ENCODE measurements around the gene CREBZF.
"Not testable (repeated sequence)": the region's sequence is repeated elsewhere in the genome, so short reads cannot be mapped to it uniquely, and the experiment has no call there.

CREBZF gene

DNA sequence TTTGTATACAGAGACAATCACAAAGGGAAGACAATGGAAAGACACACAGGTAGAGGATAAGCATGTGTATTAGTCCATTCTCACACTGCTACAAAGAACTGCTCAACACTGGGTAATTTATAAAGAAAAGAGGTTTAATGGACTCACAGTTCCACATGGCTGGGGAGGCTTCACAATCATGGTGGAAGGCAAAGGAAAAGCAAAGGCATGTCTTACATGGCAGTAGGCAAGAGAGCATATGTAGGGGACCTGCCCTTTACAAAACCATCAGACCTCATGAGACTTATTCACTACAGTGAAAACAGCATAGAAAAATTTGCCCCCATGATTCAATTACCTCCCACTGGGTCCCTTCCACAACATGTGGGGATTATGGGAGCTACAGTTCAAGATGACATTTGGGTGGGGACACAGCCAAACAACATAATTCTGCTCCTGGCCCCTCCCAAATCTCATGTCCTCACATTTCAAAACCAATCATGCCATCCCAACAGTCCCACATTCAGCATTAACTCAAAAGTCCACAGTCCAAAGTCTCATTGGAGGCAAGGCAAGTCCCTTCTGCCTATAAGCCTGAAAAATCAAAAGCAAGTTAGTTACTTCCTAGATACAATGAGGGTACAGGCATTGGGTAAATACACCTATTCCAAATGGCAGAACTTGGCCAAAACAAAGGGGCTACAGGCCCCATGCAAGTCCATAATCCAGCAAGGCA, 6.2 kb upstream of the CREBZF start:
- DNase-seq (ENCODE audit: low read depth in 2 of 2), result not testable (repeated sequence)

DNA sequence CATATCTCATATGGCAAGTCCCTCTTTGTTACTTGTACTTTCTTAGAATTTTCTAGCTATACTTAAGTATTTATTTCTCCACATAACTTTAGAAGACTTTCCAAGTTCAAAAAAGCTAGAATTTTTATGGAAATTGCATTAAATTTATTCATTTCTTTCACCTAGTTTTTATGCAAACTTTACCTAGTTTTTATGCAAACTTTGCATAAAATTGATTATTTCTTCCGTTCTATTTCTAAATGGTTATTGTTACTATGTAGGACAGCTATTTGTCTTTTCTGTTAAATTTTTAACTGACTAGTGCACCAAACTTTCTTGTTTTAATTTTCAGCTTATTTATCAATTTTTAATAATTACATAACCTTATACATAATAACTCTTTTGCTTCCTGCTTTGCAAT, 3.2 kb upstream of the CREBZF start:
- no peak for DNase-seq (ENCODE audit: low read depth in 2 of 2)

DNA sequence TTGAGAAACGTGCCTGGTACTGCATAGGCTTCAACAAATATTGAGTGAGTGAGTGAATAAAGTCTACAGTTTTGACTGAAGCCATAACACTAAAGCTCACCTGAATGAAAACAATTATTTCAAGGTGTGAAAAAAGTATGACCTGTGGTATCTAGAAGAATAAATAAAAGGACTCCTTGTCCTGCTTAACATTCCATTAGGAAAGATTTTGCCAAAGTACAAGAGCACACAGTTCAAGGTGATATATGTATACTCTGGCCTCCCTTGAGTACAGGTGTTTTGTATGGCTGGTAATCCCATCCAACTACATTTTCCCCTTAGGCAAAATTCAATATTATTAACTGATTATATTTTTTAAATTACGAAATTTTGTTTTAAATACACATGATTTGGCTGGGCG, 1.8 kb upstream of the CREBZF start:
- DNase-seq (ENCODE audit: low read depth in 2 of 2), result no peak

DNA sequence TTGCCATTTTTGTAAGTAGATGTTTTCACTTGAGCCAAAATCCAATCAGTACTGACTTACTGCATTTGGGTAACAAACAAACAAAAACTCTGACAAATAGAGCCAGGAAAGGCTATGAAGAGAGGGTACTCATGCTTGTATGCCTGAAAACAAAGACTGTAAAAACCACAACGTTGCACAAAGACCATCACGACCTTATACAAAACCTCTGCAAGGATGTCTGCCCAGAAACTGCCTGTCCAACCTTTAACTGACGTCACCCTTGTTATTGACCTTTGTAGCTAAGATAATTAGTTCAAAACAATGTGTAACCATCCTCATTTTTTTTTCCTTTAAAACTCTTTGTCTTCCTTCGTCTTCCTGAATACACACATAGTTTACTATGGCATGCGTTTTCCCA, 804 bp upstream of the CREBZF start:
- no peak for DNase-seq (ENCODE audit: low read depth in 2 of 2)

DNA sequence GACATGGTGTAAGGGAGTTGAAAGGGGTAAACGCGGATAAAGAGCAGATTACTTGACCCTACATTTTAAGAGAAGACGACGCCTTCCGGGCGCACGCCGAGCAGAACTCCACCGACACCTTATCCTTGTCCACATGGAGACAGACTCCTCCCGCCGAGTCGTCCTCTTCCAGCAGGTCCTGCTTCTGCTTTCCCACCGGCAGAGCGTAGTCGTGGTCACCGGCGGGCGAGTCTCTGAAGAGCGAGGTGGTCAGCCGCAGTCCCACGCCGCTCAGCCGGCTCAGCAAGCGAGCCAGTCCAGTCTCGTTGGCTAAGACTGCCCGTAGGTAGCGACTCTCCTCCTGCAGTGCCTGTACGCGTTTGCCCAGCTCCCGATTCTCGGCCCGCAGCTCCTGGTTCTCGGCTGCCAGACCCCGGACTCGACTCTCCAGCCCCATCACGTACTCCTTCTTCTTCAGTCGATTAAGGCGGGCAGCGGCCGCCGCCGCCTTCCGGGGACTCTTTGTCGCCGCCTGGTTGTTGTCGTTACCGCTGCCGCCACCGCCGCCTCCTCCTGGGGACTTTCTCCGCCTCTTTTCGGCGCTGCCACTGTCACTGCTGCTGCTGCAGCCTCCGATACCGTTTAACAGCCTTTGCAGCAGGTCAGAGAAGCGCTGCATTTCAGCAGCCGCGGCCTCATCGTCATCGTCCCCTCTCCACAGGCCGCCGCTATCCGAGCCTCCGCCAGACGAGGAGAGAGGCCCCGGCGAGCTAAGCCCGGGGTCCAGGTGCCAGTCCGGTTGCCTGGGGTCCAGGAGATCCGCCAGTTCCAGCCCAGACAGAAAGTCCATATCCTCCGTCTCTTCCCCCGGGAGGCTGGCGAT, 945 bp downstream of the CREBZF start:
- DNase-seq (ENCODE audit: low read depth in 2 of 2), result peak; percentile 71 to 77

DNA sequence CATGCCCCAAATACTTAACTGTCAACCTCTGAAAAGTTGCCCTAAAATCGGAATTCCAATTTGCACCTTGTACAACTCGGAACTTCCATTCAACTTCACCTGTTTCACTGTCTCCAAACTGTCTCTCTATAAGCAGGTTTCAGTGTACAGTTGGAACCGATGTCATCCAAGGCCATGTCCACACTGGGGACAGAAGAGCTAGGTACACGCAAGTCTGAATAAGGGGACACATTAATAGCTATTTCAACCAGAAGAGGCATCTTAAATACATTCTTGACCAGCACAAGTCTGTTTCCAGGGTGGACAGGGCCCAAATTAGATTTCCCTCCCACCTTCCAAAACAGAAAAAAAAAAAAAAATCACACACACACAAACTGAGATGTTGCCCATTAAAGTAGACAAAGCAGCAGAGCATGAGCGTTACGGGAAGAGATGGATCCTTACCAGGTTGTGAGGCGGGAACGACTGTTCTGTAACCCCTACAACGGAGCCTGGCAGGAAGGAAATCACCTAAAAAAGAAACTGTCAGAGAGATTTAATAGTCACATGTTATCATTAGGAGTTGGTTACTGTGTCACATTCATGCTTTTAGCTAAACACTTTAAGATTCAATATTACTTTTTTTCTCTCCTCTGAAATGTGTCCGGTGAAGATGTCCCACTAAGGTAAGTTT, 1.7 kb downstream of the CREBZF start:
- no peak for DNase-seq (ENCODE audit: low read depth in 2 of 2)

DNA sequence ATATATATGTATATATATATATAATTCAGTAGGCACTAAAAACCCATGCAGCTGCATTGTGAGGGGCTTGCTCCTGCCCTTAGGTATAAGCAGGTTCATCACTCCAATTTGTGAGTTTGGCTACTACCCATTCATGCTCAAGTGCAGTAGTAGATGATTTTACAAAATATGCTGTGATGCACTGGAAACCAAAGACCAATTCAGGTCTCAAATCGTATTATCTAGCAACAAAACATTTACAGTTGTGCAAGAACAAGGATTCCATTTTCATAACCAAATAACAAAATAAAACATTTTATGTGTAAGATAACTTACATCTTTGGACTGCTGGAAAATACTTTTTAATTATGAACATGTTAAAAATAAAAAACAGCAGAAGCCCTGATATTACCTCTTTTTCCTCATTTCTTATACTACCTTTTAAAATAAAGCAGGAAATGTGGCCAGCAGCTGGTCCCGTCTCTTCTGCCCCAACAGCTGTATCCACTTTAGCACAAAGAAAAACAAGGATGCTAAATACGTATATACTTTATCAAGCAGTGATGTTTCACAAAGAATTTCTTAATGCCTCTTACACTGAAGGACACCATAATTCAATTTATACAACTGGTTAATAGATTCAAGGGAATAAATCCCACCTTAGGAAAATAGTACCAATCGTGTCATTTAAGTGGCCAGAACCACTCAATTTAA, 2.8 kb downstream of the CREBZF start:
- DNase-seq (ENCODE audit: low read depth in 2 of 2), result no peak

DNA sequence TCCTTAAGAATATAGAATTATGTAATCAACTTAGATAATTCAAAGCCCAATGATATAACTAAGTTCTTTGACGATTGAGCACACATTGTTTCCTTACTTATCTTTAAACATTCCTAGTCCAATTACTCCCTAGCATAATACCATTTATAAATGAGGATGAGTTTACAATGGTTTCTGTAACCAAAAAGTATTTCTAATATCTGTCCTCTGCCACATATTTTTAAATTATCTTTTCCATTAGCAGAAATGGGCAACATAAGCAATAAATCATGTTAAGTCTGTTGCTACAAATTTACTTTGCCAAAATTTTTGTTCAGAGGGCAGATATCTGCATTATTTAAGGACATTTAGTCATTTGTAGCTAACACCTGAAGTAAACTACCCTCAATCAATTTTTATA, 6.7 kb downstream of the CREBZF start:
- DNase-seq (ENCODE audit: low read depth in 2 of 2), result no peak

DNA sequence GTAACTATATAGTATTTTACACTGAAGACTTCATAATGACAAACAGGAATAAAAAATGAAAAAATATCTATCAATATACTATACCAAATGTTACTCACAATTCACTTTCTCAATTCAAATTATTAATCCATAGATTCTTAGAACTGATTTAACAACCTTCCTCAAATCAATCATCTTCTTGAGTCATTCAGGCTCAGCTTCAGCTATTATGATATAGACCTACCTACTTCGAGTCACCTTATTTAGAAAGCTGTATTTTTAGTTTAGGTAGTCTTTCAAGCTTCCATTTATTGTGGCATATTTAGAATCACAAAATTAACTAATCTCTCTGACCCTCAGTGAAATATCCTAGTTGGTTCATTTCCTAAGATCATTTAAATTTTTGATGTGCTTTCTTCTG, 8.2 kb downstream of the CREBZF start:
- DNase-seq (ENCODE audit: low read depth in 2 of 2), result no peak

DNA sequence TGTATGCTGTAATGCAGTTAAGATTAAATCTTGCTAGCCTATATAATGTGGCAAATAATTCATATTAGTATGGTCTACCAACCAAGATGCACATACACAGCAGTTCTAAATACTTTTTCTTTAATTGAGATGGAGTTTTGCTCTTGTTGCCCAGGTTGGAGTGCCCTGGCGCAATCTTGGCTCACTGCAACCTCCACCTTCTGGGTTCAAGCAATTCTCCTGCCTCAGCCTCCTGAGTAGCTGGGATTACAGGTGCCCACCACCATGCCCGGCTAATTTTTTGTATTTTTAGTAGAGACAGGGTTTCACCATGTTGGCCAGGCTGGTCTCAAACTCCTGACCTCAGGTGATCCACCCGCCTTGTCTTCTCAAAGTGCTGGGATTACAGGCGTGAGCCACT, 10.6 kb downstream of the CREBZF start:
- not testable (repeated sequence) for DNase-seq (ENCODE audit: low read depth in 2 of 2)

DNA sequence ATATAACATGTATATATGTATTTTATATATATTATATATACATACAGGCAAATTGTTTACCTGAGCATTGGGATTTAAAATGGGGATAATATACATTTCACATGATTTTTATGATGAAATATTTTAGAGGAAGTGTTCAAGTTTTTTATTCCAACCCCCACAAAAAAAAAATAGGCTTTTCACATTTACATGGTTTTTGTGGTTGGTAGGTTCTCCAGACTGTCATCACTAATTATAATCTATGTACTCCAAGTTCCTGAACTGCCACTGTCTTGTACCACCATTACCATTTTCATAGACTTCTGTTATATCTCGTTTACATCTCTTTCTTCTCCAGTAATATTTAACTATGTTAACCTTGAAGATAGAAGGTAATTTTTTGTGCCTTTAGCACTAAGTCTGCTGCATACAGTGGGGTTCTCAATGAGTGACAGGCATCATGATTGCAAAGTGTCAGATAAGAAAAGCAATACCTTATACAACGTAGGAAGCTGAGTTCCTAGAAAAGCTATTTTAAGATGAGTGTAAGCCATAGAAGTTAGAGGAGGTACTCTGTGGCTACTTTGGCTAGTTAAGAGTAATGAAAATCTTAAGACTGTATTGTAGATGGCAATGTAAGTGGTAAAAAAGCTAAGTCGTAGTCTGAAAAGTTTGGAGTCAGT, 12.0 kb downstream of the CREBZF start:
- no peak for DNase-seq (ENCODE audit: low read depth in 2 of 2)

DNA sequence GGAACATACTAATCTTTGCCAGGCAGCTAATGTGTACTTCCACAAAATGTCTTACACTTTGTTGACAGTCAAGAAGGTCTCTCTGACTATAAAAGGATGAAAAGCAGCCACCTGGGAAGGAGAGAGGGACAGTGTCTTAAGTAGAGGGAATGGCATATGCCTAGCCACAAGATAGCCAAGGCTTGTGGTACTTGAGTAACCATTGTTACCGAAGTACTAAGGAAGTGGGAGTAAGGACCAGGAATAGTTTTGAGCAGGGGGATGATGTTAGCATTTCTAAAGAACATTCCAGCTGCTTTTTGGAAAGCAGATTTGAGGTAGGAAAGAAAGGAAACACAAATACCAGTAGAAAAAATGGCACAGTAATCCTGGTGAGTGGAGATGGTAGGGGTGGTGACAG, 13.8 kb downstream of the CREBZF start:
- no peak for DNase-seq (ENCODE audit: low read depth in 2 of 2)

DNA sequence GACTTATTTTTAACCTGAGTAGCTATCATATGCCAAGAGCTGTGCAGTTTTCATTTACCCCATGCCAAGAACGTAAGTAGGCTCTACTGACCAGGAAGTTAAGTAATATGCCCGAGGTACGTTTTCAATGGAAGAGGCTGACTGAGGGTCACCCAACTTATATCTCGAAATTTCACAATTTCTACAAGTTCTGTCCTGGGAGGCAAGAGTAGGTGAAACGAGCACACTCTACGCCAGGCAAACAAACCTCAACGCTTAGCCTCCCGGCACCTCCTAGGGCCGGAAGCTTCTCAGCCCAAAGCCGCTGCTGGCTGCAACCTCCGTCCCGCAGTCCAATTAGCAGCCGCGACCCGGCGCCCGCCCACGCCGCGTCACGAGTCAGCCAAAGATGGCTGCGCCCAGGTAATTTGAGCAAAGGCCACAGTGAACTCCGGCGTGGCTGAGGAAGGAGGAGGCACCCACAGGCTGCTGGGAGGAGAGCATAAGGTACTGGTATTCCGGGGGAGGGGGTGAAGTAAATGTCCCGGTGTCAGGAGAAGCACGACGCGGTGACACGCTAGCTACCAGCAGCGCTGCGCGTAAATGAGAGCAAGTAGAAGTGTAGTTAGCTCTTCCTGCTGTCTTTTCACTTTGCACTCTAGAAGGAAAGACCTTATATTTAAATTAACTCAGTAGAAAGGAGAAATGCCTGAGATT, 17.2 kb downstream of the CREBZF start, which contains the start of gene TMEM126A:
TSS of gene TMEM126A (plus strand) at position 364 of the 696 bp plus-strand sequence. CDS start 2,289 bp downstream, outside the sequence.
- DNase-seq (ENCODE audit: low read depth in 2 of 2), result peak; percentile 89

DNA sequence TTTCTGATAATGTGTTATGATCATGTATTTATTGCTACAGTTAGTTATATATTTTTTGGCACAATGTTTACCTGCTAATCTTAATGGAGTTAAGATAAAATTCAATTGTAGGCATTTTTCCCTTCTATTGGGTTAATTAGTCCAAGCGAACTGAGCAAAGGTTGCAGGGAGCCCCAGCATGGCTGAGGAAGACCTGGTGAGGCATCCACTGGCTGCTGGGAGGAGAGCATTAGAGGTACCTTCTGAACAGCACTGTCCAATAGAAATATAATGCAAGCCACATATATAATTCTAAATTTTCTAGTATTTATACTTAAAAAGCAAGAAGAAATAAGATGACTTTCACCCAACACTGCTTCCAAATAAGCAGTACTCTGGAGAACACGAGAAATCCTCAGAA, 17.9 kb downstream of the CREBZF start:
- DNase-seq (ENCODE audit: low read depth in 2 of 2), result no peak

DNA sequence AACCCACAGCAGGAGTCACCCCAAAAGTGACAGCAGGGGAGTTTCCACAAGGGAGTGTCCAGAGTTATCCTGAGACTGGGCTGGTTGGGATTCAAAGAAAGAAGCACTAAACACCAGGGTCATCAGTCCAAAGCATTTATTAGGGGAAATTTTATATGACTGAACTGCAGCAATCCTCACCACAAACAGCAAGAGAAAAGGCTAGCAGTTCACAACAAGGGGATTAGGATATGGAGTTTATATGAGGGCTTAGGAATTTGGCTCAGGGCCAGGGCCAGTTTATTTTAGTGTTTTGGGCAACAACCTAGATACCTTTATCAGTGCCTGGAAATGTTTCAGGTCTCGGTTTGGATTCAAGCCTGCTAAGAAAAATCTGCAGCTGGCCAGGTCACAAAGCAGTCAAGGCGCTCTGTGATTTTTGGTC, 21.7 kb downstream of the CREBZF start:
- no peak for DNase-seq (ENCODE audit: low read depth in 2 of 2)

DNA sequence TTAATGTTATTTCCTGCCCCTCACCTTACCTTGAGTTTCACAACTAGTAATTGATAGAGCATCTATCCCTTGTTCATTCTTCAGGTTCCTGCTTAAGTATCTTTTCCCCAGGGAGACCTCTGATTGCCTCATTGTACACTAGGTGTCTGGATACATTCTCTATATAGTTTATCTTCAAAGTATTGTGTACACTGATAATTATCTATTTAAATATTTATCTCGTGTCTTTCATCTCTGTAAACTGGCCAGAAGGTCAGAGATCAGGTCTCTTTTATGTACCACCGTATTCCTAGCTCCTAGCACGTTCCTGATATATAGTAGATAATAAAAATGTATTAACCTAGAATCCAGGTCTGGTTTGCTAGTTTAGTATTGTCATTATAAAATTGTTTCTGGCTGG, 30.2 kb downstream of the CREBZF start:
- no peak for DNase-seq (ENCODE audit: low read depth in 2 of 2)

DNA sequence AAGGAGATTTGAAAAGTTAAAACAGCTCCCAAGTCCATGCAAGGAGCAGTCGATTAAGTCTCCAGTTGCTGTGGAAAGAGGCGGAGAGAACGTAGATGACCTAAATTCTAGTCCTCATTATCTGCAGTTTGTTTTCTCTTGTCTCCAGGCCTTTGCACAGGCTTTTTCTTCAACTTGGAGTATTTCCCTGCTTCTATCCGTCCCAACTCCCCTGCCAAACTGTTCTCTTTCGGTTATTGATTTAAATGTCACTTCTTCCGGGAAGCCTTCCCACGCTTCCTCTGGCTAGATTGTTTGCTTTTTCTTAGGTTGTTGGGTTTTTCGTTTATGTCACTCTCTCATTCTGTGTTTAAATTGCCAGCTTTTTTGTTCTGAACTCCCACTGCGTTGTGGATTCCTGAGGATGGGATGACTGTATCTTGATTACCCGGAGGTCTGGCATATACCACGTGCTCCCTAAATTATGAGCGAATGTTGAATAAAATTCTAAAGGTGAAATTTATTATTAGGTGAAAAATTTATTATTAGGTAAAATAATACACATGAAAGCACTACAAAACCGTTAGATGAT, 36.1 kb downstream of the CREBZF start:
- no peak for DNase-seq (ENCODE audit: low read depth in 2 of 2)

DNA sequence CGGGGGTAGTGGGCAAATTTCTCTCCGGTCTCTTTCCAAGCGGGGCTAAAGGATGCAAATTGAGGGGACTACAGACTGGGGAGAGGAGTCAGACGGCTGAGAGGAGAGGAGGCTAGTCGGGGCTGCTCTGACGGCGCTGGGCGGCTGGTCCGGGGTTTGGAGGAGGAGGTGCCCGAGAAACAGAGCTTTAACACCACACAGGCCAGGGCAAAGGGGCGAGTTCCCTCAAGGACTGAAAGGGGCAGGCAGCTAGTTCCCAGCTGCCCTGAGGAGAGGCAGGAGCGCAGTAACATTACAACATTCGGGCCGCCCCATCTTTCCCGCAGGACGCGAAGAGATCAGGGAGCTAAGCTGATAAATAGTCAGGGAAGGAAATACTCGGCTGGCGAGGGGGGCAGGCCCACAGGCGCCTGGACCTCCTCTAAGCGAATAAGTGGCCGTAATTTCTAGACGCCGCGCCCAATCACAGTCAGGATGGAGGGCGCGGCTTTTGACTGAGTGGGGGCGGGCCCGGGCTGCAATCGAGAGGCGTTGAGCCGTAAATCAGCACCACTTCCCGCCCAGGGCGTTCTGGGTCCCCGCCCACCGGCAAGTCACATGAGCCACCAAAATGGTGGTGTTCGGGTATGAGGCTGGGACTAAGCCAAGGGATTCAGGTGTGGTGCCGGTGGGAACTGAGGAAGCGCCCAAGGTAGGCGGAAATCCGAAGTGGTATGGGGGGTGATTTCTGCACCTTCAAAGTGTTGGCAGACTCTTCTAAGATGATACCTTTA, 36.7 kb downstream of the CREBZF start, which contains the start of gene TMEM126B:
TSS of gene TMEM126B (plus strand) at position 596 of the 773 bp plus-strand sequence. CDS start at position 611, 15 bp downstream.
- peak; percentile 95 for DNase-seq (ENCODE audit: low read depth in 2 of 2)

DNA sequence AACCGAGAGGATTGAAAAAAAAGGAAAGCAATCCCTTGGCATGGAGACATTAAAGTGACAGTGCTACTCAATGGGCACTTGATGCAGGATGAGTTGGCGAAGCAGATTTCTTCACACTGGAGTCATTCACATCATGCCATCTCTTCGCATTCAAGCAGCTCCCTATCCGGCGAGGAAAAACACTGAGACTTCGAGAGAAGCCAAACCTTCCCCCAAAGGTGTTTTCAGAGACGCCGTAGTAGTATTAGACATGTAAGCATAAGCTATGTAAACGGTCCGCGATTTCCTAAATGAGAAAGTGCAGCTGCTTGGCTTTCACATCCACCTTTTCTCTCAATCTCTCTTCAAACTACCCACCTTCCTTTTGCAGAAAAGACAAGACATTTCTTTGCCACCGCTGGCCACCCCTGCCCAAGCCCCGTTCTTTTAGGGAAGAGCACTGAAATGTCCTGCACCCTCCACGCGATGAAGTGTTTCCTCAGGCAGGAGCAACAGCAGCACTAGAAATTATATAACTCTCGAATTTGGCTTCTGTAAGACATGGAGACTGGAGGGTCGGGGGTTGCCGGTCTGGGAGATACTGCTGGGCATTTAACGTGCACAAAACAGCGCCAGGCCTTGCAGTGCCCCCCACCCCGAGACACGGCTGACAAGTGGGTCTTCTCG, 37.5 kb downstream of the CREBZF start, which contains the start of gene DLG2:
TSS of gene DLG2 (minus strand) at position 13 of the 666 bp plus-strand sequence.
- no peak for DNase-seq (ENCODE audit: low read depth in 2 of 2)
